Sigmoid colon (tissue), 4 donors: Measurements from ENCODE around the gene ZNF692.

Source experiments
- CTCF ChIP-seq, 4 experiments: fragments of 450-650 bp in 3 of 4; fragments of 200-600 bp in 1 of 4; IDR thresholded peaks; one replicate each; pipeline ENCODE4 v1.5.1; 2016 to 2019; ENCODE audit warnings: antibody characterized with exemption in 4 of 4, mild to moderate bottlenecking in 3 of 4, moderate library complexity in 2 of 4
- EP300 ChIP-seq, 4 donors: sonication (generic); formaldehyde crosslinking; IDR thresholded peaks; one replicate each; pipeline ENCODE4 v1.6.1; 2017; ENCODE audit warnings: antibody characterized with exemption in 4 of 4
- POLR2A ChIP-seq, 2 donors: fragments of 450-650 bp; IDR thresholded peaks; one replicate each; pipeline ENCODE4 v1.6.1; 2016; ENCODE audit warnings: antibody characterized with exemption in 2 of 2, mild to moderate bottlenecking in 2 of 2, moderate library complexity in 2 of 2
- POLR2AphosphoS5 ChIP-seq, 4 donors: sonication (generic); formaldehyde crosslinking; IDR thresholded peaks; one replicate each; pipeline ENCODE4 v1.6.1; 2017; ENCODE audit warnings: antibody characterized with exemption in 4 of 4

GRCh38 chr1:248813546-248813945, 45.3 kb downstream of the ZNF692 start:
- TF ChIP-seq CTCF (IDR thresholded peaks at IDR 0.05) (no peak), EP300 (IDR thresholded peaks at IDR 0.05) (no peak), POLR2A (IDR thresholded peaks at IDR 0.05) (no peak), POLR2AphosphoS5 (IDR thresholded peaks at IDR 0.05) (no peak)
